Activated naive CD8-positive, alpha-beta T cell treated with anti-CD3 and anti-CD28 coated beads, Interleukin-2, amount 50 U/mL, for 16 hours (primary cell): Measurements from ENCODE around the gene EFHD2.
"Not testable (repeated sequence)": the region's sequence is repeated elsewhere in the genome, so short reads cannot be mapped to it uniquely, and the experiment has no call there.

Experiments
- DNase-seq: peaks from one replicate; pipeline ENCODE4 v3.0.0-alpha.2; 2020; ENCODE audit warnings: low read depth, low spot score

The EFHD2 gene

DNA sequence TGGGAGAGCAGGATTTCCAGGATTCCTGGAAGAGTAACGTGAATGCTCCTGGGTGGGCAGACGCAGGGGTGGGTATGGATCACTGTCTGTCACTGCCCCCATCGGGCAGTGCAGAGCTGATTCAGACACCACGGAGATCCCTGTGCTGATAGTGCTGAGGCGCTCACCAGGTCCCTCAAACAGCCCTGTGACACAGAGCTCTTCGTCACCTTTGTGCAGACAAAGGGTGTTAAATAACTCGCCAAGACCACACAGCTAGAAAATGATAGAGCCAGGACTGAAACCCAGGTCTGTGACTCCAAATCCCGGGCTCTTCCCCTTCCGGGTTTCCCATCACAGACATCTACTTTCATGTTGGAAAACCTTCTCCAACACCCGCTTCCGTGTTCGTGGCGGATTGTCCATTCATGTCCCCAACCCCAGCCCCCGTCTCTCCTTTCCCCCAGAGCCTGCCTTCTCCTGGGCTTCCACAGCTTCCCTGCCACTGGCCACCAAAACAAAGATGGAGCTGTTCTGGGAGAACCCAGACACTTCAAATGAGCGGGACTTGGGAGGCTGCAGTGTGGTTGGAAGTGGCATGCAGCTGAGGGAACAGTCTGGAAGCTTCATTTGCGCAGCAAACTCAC is 2.6 kb downstream of the EFHD2 start:
- DNase-seq, result no peak

DNA sequence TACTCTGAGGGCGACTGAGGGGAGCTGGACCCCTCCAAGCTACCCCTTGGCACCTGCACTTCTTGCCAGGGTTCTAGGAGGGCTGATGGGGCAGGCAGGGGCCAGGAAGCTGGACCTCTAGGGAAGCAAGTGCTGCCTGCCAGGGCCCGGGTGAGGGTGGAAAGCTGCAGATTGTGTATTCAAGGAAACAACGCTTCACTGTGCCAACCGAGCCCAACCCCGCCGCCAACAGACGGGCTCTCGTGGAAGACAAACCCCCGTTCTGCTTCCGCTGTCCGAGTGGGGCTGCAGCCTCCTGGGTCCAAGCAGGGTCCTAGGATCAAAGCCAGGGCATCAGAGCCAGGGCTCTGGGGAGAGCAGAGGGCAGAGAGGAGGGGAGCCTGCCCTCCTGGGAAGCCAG is 3.2 kb downstream of the EFHD2 start:
- no peak for DNase-seq

DNA sequence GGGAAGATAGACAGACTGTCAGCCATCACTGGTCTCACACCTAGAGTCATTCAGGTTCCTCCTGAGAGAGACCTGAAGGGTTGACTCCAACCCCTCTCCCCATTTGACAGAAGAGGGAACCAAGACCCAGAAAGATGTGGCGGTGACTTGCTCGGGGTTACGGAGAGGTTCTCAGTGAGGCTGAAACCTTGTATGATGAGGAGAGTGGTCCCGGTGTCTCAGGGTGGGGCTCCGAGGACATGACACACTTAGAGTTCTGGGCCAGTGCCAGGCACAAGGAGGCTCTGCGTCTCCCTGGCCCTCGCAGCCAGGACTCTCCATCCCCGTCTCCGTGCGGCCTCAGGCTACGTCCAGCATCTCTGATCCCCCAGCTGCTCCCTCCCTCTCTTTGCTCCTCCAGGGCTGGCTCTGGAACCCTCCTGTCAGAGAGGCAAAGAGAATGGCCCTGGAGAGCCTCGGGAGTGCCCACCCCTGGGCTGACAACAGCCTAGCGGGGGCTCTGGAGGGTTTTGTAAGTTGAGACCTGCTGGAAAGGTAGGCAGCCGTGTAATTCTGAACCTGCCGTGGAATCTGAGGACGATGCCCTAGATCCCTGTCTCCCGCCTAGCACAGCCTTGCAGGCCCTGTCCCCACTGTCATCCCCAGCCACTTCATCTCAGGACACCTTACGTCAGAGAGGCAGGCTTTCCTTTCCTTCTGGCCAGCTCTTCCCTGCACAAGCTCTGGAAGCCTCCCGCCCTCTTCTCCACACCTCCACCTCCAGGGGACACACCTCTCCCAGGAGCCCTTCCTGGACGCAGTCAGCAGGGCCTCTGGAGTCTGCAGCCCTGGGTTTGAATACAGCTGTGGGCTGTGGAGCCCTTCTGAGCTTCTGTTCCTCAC is 4.1 kb downstream of the EFHD2 start:
- no peak for DNase-seq

DNA sequence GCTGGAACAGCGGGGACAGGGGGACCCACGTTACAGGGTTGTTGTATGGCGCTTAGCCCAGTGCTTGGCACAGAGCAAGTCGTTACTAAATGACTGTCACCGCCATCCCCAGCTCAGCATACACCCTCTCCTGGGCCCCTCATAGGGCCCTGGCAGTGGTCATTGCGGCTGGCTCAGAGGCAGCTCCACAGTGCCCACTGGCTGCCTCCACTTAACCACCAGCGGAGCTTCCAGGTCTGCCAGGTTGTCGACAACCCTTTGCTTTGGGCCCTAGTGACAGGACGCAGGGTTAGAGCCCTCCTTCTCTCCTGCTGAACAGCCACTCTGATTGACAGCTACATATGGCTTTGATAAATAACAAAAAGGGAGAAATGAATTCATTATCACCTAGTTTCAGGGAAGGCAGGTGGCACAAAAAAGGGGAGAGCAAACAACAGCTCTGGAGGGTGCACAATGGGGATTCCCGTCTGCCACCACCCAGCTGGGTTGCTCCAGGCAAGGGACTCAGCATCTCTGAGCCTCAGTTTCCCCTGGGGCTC is 4.8 kb downstream of the EFHD2 start:
- DNase-seq, result no peak

DNA sequence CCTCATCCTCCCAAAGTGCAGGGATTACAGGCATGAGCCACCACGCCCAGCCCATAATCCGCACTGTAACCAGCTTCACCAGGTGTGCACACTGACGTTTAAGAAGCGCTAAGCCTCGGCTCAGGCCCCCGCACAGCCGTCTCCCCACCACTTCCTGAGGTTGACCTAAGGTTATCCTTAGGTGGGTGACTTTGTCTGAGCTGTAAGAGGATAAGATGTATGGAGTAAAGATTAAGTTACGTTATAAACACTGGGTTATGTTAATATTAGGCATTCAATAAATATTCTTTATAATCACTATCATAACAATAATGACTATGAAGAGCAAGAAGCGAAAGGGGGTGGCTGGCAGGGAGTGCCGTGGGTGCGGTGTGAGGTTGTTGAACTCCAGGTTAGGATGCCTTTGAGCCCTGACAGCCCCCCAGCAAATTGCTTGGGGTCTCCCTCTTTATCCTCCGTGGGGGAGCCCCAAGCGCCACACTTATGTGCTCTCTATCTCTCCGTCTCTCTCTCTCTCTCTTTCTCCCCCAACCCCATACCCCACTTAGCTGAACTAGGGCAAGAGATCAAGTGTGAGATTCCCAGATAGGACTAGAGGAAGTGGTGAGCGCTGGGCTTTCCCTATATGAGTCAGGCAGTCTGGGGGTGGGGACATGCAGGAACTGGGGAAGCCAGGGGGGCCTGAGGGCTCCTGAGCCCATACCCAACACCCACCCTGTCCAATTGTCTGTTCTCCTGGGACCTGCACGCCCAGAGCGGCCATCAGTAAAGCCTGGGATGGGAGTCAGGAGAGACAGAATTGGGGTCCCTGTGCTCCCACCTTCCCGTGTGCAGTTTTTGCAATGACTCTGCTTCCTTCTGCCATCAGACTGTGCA is 7.6 kb downstream of the EFHD2 start:
- DNase-seq, result no peak

DNA sequence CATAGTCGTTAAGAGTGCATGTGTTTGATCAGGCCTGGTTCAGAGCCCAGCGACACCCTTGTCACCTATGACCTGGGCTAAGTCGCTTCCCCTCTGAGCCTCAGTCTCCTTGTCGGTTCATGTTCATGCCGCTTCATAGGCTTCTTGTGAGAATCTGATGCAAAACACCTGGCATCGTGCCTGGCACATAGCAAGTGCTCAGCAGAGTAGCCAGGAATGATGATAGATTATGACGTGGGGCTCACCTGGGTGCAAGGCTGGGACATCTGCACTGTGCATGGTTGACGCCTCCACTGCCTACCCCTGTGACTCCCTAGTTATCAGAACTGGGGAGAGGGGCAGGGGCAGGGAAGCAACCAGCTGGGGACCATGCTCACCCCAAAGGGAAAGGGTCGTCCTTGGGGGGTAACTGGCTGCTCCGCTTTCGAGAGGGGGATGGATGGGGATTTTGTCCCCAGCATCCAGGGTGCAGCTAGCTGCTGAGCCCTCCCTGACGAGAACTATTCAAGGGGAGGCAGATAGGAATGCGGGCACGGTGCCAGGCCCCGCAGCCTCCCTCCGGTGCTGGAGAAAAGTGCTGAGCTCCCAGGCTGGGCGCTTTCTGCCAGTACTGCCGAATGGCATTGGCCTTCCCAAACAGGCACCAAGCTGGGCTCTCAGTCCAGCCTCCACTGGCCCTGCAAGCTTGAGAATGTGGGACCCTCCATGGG is 9.3 kb downstream of the EFHD2 start:
- no peak for DNase-seq

DNA sequence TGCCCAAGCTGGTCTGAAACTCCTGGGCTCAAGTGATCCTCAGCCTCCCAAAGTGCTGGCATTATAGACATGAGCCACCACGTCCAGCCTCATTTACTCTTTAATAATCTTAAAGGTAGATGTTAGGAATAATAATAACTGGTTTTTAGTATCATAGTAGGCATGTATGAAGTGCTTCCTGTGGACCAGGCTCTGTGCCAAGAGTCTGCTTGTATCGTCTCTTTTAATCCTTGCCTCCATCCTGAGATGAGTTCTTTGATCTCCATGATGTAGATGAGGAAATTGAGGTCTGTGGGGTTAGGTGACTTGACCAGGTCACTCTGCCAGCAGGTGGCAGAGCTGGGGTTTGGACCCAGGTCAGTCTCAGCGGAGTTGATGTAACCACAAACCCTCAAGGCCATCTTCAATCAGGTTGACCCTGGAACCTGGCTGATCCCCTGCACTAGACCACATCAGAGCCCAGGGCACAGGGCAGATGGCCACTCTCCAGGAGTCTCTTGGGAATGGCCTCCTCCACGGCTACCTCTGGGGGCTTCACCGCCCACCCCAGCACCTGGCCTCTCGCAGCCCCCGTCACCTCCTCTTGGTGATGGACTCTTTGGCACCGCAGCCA is 11.3 kb downstream of the EFHD2 start:
- no peak for DNase-seq

DNA sequence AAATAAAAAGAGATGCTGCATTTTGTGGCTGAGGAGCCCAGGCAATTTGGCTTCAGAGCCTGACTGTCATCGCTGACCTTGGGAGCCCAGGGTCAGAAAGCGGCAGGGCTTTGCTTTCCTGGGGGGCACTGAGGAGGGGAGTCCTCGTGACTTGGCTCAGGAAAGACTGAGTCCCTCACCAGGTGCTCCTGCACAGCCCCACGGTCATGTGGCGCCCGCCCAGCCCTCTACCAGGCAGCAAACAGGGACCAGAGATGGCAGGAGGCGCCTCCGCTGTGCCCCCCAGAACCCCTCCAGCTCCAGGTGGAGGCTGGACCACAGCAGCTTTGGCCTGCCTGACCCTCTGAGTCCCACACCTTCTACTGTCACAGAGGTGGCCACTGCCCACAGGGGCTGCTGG is 13.2 kb downstream of the EFHD2 start:
- DNase-seq, result no peak

DNA sequence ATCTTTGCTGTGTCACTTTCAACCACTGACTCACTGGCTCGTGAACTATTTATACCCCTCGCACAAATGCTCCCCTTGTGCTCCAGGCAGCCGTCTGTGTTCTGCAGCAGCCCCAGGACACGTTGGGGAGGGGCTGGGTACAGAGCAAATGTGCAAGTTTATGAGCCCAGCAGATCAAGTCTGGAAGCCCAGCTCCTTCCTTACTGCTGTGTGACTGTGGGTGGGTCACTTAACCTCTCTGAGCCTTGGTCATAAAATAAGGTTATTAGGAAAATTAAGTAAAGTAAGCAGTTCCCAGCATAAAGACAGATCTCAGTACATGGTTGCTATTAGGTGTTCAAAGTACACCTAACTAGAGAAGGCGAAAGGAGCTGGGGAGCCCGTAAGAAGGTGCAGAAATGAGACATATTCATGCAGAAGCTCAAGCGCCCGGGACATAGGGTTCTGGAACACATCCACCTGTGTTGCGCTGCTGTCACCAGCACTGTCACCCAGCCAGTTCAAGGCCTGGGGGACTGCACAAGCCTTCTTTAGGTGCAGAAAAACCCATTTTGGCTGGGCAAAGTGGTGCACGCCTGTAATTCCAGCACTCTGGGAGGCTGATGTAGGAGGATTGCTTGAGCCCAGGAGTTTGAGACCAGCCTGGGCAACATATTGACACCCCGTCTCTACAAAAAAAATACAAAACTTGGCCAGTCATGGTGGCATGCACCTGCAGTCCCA is 13.8 kb downstream of the EFHD2 start:
- DNase-seq, result no peak

DNA sequence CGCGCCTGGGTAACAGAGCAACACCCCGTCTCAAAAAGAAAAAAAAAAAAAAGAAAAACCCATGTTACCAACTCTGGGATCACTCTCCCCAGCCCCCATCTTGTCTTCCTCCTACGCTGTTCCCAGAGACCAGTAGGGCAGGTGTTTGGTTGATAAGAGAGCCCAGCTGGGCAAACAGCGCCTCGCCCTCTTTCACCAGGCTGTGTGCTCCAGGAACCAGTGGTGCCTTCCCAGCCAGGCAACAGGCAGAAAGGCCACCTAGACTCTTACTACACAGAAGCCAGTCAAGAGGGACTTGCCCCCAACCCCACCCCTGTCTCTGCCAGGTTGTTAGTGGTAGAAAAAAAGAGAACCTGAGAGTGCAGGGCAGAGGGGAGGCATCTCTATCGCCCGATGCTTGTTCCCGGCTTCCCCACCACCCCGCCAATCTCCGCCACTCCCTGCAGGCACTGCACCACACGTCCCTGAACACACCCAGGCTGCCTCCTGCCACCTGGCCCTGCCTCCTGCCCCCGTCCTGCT is 14.5 kb downstream of the EFHD2 start:
- no peak for DNase-seq

DNA sequence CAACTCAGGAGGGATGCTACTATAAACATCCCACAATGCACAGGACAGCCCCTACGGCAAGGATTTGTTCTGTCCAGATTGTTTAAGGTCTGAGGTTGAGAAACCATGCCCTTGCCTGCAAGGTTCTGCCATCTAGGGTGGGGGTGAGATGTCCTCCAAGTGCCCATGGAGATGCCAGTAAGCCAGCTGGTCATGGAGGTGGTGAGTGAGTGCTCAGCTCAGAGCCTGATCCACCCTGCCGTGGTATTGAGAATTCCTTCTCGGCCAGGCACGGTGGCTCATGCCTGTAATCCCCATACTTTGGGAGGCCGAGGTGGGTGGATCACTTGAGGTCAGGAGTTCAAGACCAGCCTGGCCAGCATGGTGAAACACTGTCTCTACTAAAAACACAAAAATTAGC is 15.3 kb downstream of the EFHD2 start:
- DNase-seq, result no peak

DNA sequence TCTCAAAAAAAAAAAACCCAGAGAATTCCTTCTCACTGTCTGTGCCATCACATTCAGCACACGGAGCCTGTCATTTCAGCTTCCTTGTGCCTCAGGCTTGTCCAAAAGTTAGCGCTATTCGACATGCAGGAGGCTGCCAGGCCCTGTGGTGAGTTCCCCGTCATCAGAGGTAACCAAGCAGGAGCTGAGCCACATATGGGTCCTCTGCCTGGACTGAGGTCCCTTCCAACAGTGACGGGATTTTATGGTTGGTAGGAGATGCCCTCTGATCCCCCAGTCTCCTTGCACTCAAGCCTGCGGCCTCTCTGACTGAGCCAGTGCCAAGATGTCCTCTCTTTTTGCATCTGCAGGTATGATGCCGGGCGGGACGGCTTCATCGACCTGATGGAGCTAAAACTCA is 15.8 kb downstream of the EFHD2 start:
- no peak for DNase-seq

DNA sequence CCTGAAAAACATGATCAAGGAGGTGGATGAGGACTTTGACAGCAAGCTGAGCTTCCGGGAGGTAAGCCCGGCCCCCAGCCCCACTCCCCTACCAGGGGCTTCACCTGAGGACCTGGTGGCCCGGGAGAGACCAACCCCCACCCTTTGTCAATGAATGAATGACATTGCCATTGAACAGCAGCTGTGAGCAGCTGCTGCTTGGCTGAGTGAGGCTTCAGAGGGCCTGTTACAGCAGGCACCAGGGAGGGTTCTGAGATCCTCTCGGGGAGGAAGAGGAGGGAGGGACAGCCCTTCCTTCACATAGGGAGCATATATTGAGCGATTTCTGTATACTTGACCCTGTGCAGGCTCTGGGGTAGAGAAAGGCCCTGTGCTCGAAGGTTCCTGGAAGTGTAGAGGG is 16.3 kb downstream of the EFHD2 start:
- no peak for DNase-seq

DNA sequence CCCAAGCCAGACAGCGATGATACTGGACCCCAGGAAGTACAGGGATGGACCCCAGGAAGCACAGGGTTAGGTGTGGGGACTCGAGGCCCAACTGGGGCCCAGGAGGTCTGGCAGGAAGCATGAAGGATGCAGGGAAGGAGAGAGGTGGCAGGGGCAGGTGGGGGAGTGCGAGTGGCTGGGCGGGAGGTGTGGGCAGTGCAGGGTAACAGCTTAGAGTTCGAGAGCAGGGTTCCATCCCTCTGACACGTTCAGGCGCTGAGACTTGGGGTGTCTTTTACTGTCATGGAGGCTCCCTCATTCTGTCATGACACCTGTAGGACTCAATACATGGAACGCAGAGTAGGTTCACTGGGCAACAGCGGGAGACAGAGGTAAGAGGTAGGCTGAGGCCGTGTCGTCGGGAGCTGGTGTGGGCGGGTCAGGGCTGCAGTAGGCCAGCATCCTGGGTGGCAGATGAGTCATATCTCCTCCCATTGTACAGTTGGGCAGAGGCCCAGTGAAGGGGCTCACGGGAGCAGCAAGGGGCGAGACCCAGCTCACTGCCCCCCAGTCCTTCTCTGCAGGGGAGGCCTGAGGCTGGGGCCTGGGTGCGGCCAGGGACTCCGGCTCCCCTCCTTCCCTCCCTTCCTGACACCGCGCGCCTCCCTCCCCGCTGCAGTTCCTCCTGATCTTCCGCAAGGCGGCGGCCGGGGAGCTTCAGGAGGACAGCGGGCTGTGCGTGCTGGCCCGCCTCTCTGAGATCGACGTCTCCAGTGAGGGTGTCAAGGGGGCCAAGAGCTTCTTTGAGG is 17.0 kb downstream of the EFHD2 start:
- no peak for DNase-seq

DNA sequence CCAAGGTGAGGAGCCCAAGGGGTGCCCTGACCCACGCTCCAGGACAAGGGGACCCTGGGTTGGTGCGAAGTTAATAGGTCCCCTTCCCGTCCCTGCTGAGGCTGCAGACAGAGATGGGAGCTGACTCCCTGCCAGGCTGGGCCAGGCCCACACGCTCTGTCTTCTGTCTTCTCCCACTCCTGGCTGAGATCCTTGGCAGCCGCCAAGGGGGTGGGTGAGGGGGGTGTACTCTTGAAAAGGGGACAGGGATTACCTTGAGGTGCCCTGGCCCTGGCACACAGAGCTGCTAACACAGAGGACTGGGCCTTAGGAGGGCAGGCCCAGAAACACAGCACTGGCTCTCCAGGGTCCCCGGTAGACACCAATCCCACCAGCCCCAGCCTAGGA is 17.6 kb downstream of the EFHD2 start:
- DNase-seq, result no peak

DNA sequence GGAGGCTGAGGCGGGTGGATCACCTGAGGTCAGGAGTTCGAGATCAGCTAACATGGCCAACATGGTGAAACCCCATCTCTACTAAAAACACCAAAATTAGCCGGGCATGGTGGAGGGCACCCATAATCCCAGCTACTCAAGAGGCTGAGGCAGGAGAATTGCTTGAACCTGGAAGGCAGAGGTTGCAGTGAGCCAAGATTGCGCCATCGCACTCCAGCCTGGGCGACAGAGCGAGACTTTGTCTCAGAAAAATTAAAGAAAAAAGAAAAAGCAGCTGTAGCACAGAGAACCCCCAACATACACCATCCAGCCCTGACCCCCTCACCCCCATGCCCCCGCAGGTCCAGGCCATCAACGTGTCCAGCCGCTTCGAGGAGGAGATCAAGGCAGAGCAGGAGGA is 18.6 kb downstream of the EFHD2 start:
- not testable (repeated sequence) for DNase-seq

DNA sequence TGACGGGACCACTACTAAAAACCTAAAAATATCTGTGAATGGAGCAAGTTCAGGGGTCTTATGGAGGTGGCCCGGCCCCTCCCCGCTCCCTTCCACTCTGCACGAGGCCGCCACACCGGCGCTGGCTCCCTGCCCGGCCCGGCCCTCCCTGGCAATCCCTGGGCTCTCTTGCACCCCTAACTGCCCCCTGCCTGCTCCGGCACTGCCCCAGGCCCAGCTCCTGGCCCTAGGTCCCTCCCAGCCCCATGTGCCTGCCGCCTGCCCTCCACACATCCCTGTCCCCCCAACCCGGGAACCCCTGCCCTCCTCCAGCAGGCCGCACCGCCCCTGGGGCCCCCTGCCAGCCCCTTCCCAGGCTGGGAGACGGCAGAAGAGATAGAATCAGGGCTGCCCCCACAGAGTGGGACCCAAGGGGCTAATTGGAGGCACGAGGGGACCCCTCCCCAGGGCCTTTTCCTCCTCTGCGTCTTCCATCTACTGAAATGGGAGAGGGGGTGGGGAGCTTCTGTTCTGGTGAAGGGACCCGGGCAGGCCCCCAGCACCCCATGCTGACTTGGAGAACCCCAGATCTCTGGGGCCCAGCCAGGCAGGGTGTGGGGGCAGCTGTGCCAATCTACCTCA is 19.2 kb downstream of the EFHD2 start:
- no peak for DNase-seq

DNA sequence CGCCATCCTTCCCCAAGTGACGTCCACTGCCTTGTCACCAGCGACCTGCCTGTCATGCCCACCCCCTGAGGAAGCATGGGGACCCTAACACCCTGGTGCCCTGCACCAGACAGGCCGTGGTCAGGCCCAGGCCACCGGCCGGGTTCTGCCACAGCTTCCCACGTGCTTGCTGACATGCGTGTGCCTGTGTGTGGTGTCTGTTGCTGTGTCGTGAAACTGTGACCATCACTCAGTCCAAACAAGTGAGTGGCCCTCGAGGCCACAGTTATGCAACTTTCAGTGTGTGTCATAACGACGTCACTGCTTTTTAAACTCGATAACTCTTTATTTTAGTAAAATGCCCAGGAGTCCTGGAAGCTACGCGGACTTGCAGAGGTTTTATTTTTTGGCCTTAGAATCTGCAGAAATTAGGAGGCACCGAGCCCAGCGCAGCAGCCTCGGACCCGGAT is 20.0 kb downstream of the EFHD2 start:
- DNase-seq, result no peak
